ENCODE results near the gene ANAPC4.

GRCh38 chr4:25379591-25379990 lies 2.5 kb downstream of the ANAPC4 start:
- no peak for TF ChIP-seq CTCF (IDR thresholded peaks at IDR 0.05)
- no peak for TF ChIP-seq REST (IDR thresholded peaks at IDR 0.05; ENCODE audit: insufficient read depth in 1 of 2, low read depth in 2 of 2, low read length in 1 of 2)
- TF ChIP-seq TCF7L2 (IDR thresholded peaks at IDR 0.05; ENCODE audit: low read depth, low read length): no peak
- TF ChIP-seq POLR2AphosphoS5 (IDR thresholded peaks at IDR 0.05; ENCODE audit: low read depth, low read length): no peak
